Transverse colon (tissue), 4 donors: ENCODE data around the gene ARFGAP2. TPM values are rescaled to one million over a fixed set of nuclear protein-coding genes. Genes with fewer than 3 reads are reported as not detected.

ENCODE experiments used
- DNase-seq: peaks from one replicate; pipeline ENCODE4 v3.0.0-alpha.2; 2019
- H3K27ac ChIP-seq, 4 donors: fragments of 200-600 bp; sonication (generic); 2 replicates each; pipeline ENCODE4 v1.5.1; 2016 to 2018; ENCODE audit warnings: inconsistent platforms in 4 of 4
- H3K27me3 ChIP-seq: fragments of 200-600 bp; sonication (generic); 2 replicates; pipeline ENCODE4 v1.5.1; 2017; ENCODE audit warnings: inconsistent platforms
- H3K36me3 ChIP-seq, 4 donors: fragments of 200-600 bp; sonication (generic); 2 replicates each; pipeline ENCODE4 v1.5.1; 2017 to 2019; ENCODE audit warnings: inconsistent platforms in 4 of 4
- H3K4me1 ChIP-seq, 4 donors: fragments of 200-600 bp; sonication (generic); 2 replicates each; pipeline ENCODE4 v1.5.1; 2017 to 2020; ENCODE audit warnings: inconsistent platforms in 4 of 4
- H3K4me3 ChIP-seq, 4 donors: fragments of 200-600 bp; sonication (generic); 1 replicate in 1 of 4; 2 replicates in 3 of 4; pipeline versions ENCODE4 v1.5.1 to v1.6.1; 2017 to 2019; ENCODE audit warnings: inconsistent platforms in 4 of 4
- H3K9me3 ChIP-seq, 2 donors: fragments of 200-600 bp; sonication (generic); 2 replicates each; pipeline ENCODE4 v1.5.1; 2017 to 2019; ENCODE audit warnings: inconsistent platforms in 2 of 2
- EP300 ChIP-seq: sonication (generic); formaldehyde crosslinking; IDR thresholded peaks from one replicate; pipeline ENCODE4 v1.6.1; 2017; ENCODE audit warnings: antibody characterized with exemption, low read depth
- POLR2A ChIP-seq: fragments of 450-650 bp; IDR thresholded peaks from one replicate; pipeline ENCODE4 v1.6.1; 2016; ENCODE audit warnings: antibody characterized with exemption, mild to moderate bottlenecking, moderate library complexity
- POLR2AphosphoS5 ChIP-seq, 3 donors: sonication (generic); formaldehyde crosslinking; IDR thresholded peaks; one replicate each; pipeline ENCODE4 v1.6.1; 2016; ENCODE audit warnings: antibody characterized with exemption in 3 of 3
- WGBS, 2 donors: methylation state at CpG; one replicate each; pipeline ENCODE4 v1.1.5; 2018; ENCODE audit warnings: low coverage in 1 of 2; 5-methylcytosine and 5-hydroxymethylcytosine counted together
- in situ Hi-C, 4 donors: fragments of 200-750 bp; cut with MboI; loops; one replicate each; pipeline versions ENCODE4 v1.15.0 to v1.15.1; 2017; ENCODE audit warnings: low sequenced_read_pairs in 3 of 4, low pct_ligation_motif_present in 1 of 4, low pct_unique_long_range_greater_than_20kb in 1 of 4
- intact Hi-C: fragments of 100-400 bp; cut with DNase I; formaldehyde crosslinking; loops from one replicate; pipeline ENCODE4 v1.15.1; 2023; ENCODE audit warnings: low total_unique reads
- total RNA-seq, 4 donors: library from RNA; depleted of rRNA; stranded (reverse); fragments of >200 nt; gene quantifications; one replicate each; pipeline ENCODE4 v1.1.0, GENCODE V29; 2016
- TF ChIP-seq, protein P1 (sequence below), 5 experiments: fragments of 200-600 bp in 3 of 5; fragments of 450-650 bp in 2 of 5; sonication (generic) in 3 of 5; IDR thresholded peaks; 1 replicate in 2 of 5; 2 replicates in 3 of 5; pipeline ENCODE4 v1.5.1; 2016 to 2017; ENCODE audit warnings: antibody characterized with exemption in 5 of 5, inconsistent platforms in 3 of 5, mild to moderate bottlenecking in 2 of 5, moderate library complexity in 1 of 5

The ARFGAP2 gene
- total RNA-seq, 4 donors from 2014 or later, result 123 to 213 (median 132) TPM

DNA sequence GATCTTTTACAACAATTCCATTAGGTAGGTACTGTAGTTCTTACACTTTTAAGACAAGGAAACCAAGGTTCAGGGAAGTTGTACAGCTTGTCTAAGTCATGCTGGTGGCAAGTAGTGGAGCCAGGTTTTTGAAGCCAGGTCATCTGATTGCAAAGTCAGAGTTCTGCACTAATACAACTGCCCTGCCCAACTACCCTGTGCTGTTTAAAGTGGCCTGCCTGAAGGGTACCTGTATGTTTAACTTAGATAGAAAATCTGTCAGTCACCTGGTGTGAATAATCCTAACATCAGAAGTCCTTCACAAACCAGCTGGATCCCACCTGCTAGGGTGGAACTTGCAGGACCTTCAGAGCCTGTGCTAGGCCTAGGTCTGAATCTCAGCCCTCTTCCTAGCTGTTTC lies 44.2 kb downstream of the ARFGAP2 start:
- H3K36me3 ChIP-seq, result no peaks in the 10 kb centered on the region
- no peak for TF ChIP-seq POLR2AphosphoS5 (IDR thresholded peaks at IDR 0.05)
- TF ChIP-seq, protein P1, sequence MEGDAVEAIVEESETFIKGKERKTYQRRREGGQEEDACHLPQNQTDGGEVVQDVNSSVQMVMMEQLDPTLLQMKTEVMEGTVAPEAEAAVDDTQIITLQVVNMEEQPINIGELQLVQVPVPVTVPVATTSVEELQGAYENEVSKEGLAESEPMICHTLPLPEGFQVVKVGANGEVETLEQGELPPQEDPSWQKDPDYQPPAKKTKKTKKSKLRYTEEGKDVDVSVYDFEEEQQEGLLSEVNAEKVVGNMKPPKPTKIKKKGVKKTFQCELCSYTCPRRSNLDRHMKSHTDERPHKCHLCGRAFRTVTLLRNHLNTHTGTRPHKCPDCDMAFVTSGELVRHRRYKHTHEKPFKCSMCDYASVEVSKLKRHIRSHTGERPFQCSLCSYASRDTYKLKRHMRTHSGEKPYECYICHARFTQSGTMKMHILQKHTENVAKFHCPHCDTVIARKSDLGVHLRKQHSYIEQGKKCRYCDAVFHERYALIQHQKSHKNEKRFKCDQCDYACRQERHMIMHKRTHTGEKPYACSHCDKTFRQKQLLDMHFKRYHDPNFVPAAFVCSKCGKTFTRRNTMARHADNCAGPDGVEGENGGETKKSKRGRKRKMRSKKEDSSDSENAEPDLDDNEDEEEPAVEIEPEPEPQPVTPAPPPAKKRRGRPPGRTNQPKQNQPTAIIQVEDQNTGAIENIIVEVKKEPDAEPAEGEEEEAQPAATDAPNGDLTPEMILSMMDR (IDR thresholded peaks at IDR 0.05), result no peak
- H3K27ac ChIP-seq, result no peak overlapping the region
- in situ Hi-C loops, result no loop called here
- H3K27me3 ChIP-seq, result no peaks in the 10 kb centered on the region
- intact Hi-C loops, result no loop called here
- no peaks in the 10 kb centered on the region for H3K9me3 ChIP-seq
- H3K4me3 ChIP-seq, result no peak overlapping the region
- H3K4me1 ChIP-seq, result peaks cover 0 to 8% (median 2%) of the 10 kb centered on the region in 4 donors
- no peak for DNase-seq

DNA sequence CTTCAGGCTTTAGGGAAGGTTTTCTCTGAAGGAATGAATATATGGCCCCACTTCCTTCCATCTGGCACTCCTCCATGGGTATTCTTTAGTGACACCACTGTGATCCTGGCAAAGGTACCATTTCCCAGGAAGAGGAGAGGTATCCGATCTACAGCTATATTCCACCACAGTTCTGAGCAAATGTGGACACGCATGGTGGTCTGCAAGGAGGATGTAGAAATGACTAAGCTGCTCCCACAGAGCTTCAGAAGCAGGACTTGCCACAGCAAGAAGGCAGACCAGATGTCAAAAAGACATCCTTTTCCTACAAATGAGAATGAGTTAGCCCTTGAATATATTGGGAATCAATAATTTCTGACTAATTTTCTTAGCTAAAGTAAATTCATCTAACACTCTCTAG lies 45.5 kb downstream of the ARFGAP2 start:
- intact Hi-C loops, result no loop called here

DNA sequence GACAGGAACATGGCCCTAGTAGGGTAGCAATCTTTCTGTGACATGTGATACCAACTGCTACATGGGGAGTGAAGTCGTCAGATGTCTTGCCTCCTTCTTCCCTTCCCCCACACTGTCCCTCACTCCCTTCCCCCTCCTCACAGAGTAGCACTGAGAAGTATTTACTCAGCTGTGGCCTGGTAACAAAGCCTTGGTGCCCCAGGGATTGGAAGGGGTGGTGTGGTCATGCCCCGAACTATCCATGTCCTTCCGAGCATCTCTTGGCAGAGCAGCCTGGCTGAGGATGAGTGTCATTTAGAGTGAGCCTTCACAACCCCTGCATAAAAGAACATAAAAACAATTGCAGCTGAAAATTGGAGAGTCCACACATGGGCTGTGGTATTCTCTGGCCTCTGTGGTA lies 46.1 kb downstream of the ARFGAP2 start:
- Histone ChIP-seq H3K4me1 (peaks cover 0 to 8% (median 4%) of the 10 kb centered on the region in 4 donors), H3K27me3 (no peaks in the 10 kb centered on the region), H3K9me3 (no peaks in the 10 kb centered on the region), H3K36me3 (no peaks in the 10 kb centered on the region), H3K4me3 (no peak overlapping the region), H3K27ac (no peak overlapping the region)
- intact Hi-C loops (no loop called here), in situ Hi-C loops (no loop called here)
- no peak for TF ChIP-seq POLR2A
- no peak for TF ChIP-seq POLR2AphosphoS5 (IDR thresholded peaks at IDR 0.05)
- TF ChIP-seq EP300, result no peak
- TF ChIP-seq, protein P1 (IDR thresholded peaks at IDR 0.05), result no peak
- DNase-seq, result no peak
- 88% methylated on average over 3 of the region's 3 CpGs; no CpG with 5 or more reads in 1 of the 2 donors for WGBS, 2 donors

More for the DNA sequence above, 45.5 kb downstream of the ARFGAP2 start:
- no peaks in the 10 kb centered on the region for H3K9me3 ChIP-seq
- no peaks in the 10 kb centered on the region for H3K27me3 ChIP-seq
- no peak overlapping the region for H3K4me3 ChIP-seq
- 77 to 100% methylated on average over 1 to 2 of the region's 2 CpGs for WGBS, 2 donors
- in situ Hi-C loops, result no loop called here
- no peak for DNase-seq
- H3K27ac ChIP-seq, result no peak overlapping the region
- no peaks in the 10 kb centered on the region for H3K36me3 ChIP-seq
- TF ChIP-seq POLR2A (no peak), POLR2AphosphoS5 (IDR thresholded peaks at IDR 0.05) (no peak), EP300 (no peak)
- TF ChIP-seq, protein P1 (IDR thresholded peaks at IDR 0.05), result no peak
- H3K4me1 ChIP-seq, result peaks cover 0 to 8% (median 4%) of the 10 kb centered on the region in 4 donors

DNA sequence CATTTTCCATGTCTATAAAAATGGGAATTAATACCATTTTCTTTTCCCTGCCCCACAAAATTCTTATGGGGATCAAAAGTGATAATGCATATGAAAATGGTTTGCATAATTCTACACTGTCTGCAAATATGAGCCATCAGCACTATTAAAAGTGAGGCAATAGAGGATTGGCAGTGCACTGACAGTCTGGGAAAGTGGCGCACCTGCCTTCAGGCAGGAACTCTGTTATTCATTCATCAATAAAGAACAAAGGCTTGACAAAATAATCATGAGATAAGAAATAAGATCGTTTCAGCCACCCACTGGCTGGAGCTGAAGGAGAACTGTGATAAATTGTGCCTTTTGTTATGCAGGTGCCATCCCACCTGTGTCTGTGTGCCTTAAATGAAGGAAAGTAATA lies 49.5 kb downstream of the ARFGAP2 start:
- H3K27ac ChIP-seq, result no peak overlapping the region
- H3K4me3 ChIP-seq, result no peak overlapping the region
- 48 to 52% methylated on average over 2 of the region's 2 CpGs for WGBS, 2 donors

More for the DNA sequence above, 49.5 kb downstream of the ARFGAP2 start:
- no peak for DNase-seq
- no peaks in the 10 kb centered on the region for H3K36me3 ChIP-seq
- H3K27me3 ChIP-seq, result no peaks in the 10 kb centered on the region
- in situ Hi-C loops (no loop called here), intact Hi-C loops (no loop called here)
- H3K9me3 ChIP-seq, result no peaks in the 10 kb centered on the region
- TF ChIP-seq, protein P1 (IDR thresholded peaks at IDR 0.05), result no peak
- TF ChIP-seq EP300 (no peak), POLR2A (no peak), POLR2AphosphoS5 (IDR thresholded peaks at IDR 0.05) (no peak)
- H3K4me1 ChIP-seq, result peaks cover 0 to 4% (median 1%) of the 10 kb centered on the region in 4 donors
